ENCODE data around the gene NAXD. TPM values are rescaled to one million over a fixed set of nuclear protein-coding genes. Genes with fewer than 3 reads are reported as not detected.

The NAXD gene
- total RNA-seq, 1 donor from 2014 or later, result 21.1 TPM

- FAIRE-seq (no peak), DNase-seq (ENCODE audit: low read depth) (no peak)
- H3K4me3 ChIP-seq (ENCODE audit: low read depth, low read length), result no peak overlapping the region
- H3K27me3 ChIP-seq (ENCODE audit: control insufficient read depth, insufficient read depth, low read length), result peaks cover 6% of the 10 kb centered on the region
- TF ChIP-seq CTCF (IDR thresholded peaks at IDR 0.05; ENCODE audit: insufficient read depth, low read length, severe bottlenecking), result no peak
- H3K36me3 ChIP-seq (ENCODE audit: control insufficient read depth, insufficient read depth, low read length), result no peaks in the 10 kb centered on the region
Observed at GRCh38 chr13:110578363-110578762, 37.0 kb upstream of the NAXD start.

GRCh38 chr13:110580800-110581199, 34.5 kb upstream of the NAXD start:
- FAIRE-seq (no peak), DNase-seq (ENCODE audit: low read depth) (no peak)
- Histone ChIP-seq H3K27me3 (ENCODE audit: control insufficient read depth, insufficient read depth, low read length) (no peaks in the 10 kb centered on the region), H3K36me3 (ENCODE audit: control insufficient read depth, insufficient read depth, low read length) (no peaks in the 10 kb centered on the region), H3K4me3 (ENCODE audit: low read depth, low read length) (no peak overlapping the region)
- no peak for TF ChIP-seq CTCF (IDR thresholded peaks at IDR 0.05; ENCODE audit: insufficient read depth, low read length, severe bottlenecking)

GRCh38 chr13:110581506-110582185, 33.7 kb upstream of the NAXD start:
- no peaks in the 10 kb centered on the region for H3K36me3 ChIP-seq (ENCODE audit: control insufficient read depth, insufficient read depth, low read length)
- no peaks in the 10 kb centered on the region for H3K27me3 ChIP-seq (ENCODE audit: control insufficient read depth, insufficient read depth, low read length)
- no peak for TF ChIP-seq CTCF (IDR thresholded peaks at IDR 0.05; ENCODE audit: insufficient read depth, low read length, severe bottlenecking)
- H3K4me3 ChIP-seq (ENCODE audit: low read depth, low read length), result no peak overlapping the region
- FAIRE-seq (no peak), DNase-seq (ENCODE audit: low read depth) (no peak)

- DNase-seq (ENCODE audit: low read depth), result no peak
- no peaks in the 10 kb centered on the region for H3K36me3 ChIP-seq (ENCODE audit: control insufficient read depth, insufficient read depth, low read length)
- H3K4me3 ChIP-seq (ENCODE audit: low read depth, low read length), result no peak overlapping the region
- no peak for TF ChIP-seq CTCF (IDR thresholded peaks at IDR 0.05; ENCODE audit: insufficient read depth, low read length, severe bottlenecking)
- no peak for FAIRE-seq
- no peaks in the 10 kb centered on the region for H3K27me3 ChIP-seq (ENCODE audit: control insufficient read depth, insufficient read depth, low read length)
Observed at GRCh38 chr13:110582421-110582954, 32.9 kb upstream of the NAXD start.

GRCh38 chr13:110583178-110583865, 32.0 kb upstream of the NAXD start:
- Histone ChIP-seq H3K4me3 (ENCODE audit: low read depth, low read length) (no peak overlapping the region), H3K27me3 (ENCODE audit: control insufficient read depth, insufficient read depth, low read length) (no peaks in the 10 kb centered on the region), H3K36me3 (ENCODE audit: control insufficient read depth, insufficient read depth, low read length) (no peaks in the 10 kb centered on the region)
- no peak for TF ChIP-seq CTCF (IDR thresholded peaks at IDR 0.05; ENCODE audit: insufficient read depth, low read length, severe bottlenecking)
- FAIRE-seq, result no peak
- DNase-seq (ENCODE audit: low read depth), result no peak

All from bronchial epithelial cell (primary cell).